HepG2 (cell line): ENCODE measurements around the gene C11orf65.

ENCODE experiments used
- ATF2 ChIP-seq: sonication (generic); formaldehyde crosslinking; IDR thresholded peaks from 2 replicates; pipeline ENCODE4 v1.4.0; 2020; ENCODE audit warnings: missing genetic modification reagents
- CTCF ChIP-seq: sonication (generic); formaldehyde crosslinking; IDR thresholded peaks from 2 replicates; pipeline ENCODE4 v1.5.0; 2020; ENCODE audit warnings: mild to moderate bottlenecking, missing genetic modification reagents, moderate library complexity
- E2F1 ChIP-seq: sonication (generic); formaldehyde crosslinking; IDR thresholded peaks from 2 replicates; pipeline ENCODE4 v1.5.0; 2020; ENCODE audit warnings: missing genetic modification reagents
- HDAC2 ChIP-seq: sonication (generic); formaldehyde crosslinking; IDR thresholded peaks from 2 replicates; pipeline ENCODE4 v1.4.0; 2020; ENCODE audit warnings: missing genetic modification reagents
- HNRNPH1 ChIP-seq: fragments of 200-400 bp; formaldehyde crosslinking; optimal IDR thresholded peaks from 2 replicates; pipeline ENCODE3; 2017; ENCODE audit warnings: mild to moderate bottlenecking, low read depth, low read length
- HOMEZ ChIP-seq: IDR thresholded peaks from 2 replicates; pipeline ENCODE4 v1.6.1; 2016; ENCODE audit warnings: low read depth
- MED1 ChIP-seq: sonication (generic); formaldehyde crosslinking; IDR thresholded peaks from 2 replicates; pipeline ENCODE4 v1.4.0; 2020; ENCODE audit warnings: missing genetic modification reagents
- MYNN ChIP-seq: sonication (generic); formaldehyde crosslinking; IDR thresholded peaks from 2 replicates; pipeline ENCODE4 v1.4.0; 2020; ENCODE audit warnings: mild to moderate bottlenecking, low read depth, missing genetic modification reagents
- NFIC ChIP-seq: IDR thresholded peaks from 2 replicates; pipeline ENCODE4 v1.6.1; 2012; ENCODE audit warnings: mild to moderate bottlenecking, low read length, inconsistent platforms
- USF2 ChIP-seq, 2 experiments: sonication (generic) in 1 of 2; formaldehyde crosslinking in 1 of 2; IDR thresholded peaks; 2 replicates each; pipeline versions ENCODE4 v1.5.1 to v1.6.1; 2011 to 2020; ENCODE audit warnings: borderline replicate concordance in 1 of 2, low read depth in 1 of 2, low read length in 1 of 2, mild to moderate bottlenecking in 1 of 2, missing genetic modification reagents in 1 of 2, moderate library complexity in 1 of 2
- ZNF513 ChIP-seq: sonication (generic); formaldehyde crosslinking; conservative IDR thresholded peaks from 2 replicates; pipeline ENCODE4 v1.5.0; 2020; ENCODE audit warnings: missing genetic modification reagents
- ZNF768 ChIP-seq: sonication (generic); formaldehyde crosslinking; IDR thresholded peaks from 2 replicates; pipeline ENCODE4 v1.4.0; 2020; ENCODE audit warnings: missing genetic modification reagents
- ZSCAN21 ChIP-seq: sonication (generic); formaldehyde crosslinking; IDR thresholded peaks from 2 replicates; pipeline ENCODE4 v1.8.0; 2022; ENCODE audit warnings: mild to moderate bottlenecking, missing genetic modification reagents, moderate library complexity, borderline replicate concordance
- ZSCAN29 ChIP-seq: sonication (generic); formaldehyde crosslinking; conservative IDR thresholded peaks from 2 replicates; pipeline ENCODE4 v1.4.0; 2020; ENCODE audit warnings: mild to moderate bottlenecking, missing genetic modification reagents

GRCh38 chr11:108370990-108371389 is 96.3 kb downstream of the C11orf65 start:
- TF ChIP-seq NFIC: no peak
- no peak for TF ChIP-seq ZNF513 (CRISPR knock-in tag)
- TF ChIP-seq ZSCAN21: no peak
- TF ChIP-seq ATF2: no peak
- no peak for TF ChIP-seq HDAC2 (CRISPR knock-in tag)
- no peak for TF ChIP-seq ZSCAN29 (CRISPR knock-in tag)
- TF ChIP-seq CTCF (CRISPR knock-in tag): no peak
- no peak for TF ChIP-seq USF2 (IDR thresholded peaks at IDR 0.05; ENCODE audit: low read depth, low read length)
- no peak for TF ChIP-seq USF2 (CRISPR knock-in tag; IDR thresholded peaks at IDR 0.05; ENCODE audit: borderline replicate concordance)
- TF ChIP-seq ZNF768 (CRISPR knock-in tag): no peak
- no peak for TF ChIP-seq HNRNPH1
- no peak for TF ChIP-seq MYNN (CRISPR knock-in tag)
- no peak for TF ChIP-seq MED1 (CRISPR knock-in tag)
- TF ChIP-seq E2F1 (CRISPR knock-in tag): no peak
- TF ChIP-seq HOMEZ (CRISPR knock-in tag): no peak
